Gastroesophageal sphincter (tissue), 3 donors: ENCODE measurements around the gene SLC16A11.

Source experiments
- EP300 ChIP-seq: sonication (generic); formaldehyde crosslinking; IDR thresholded peaks from one replicate; pipeline ENCODE4 v1.6.1; 2017; ENCODE audit warnings: antibody characterized with exemption, mild to moderate bottlenecking
- POLR2A ChIP-seq, 2 donors: fragments of 450-650 bp; IDR thresholded peaks; one replicate each; pipeline ENCODE4 v1.6.1; 2017; ENCODE audit warnings: antibody characterized with exemption in 2 of 2, mild to moderate bottlenecking in 2 of 2, moderate library complexity in 1 of 2
- POLR2AphosphoS5 ChIP-seq: sonication (generic); formaldehyde crosslinking; IDR thresholded peaks from one replicate; pipeline ENCODE4 v1.6.1; 2017; ENCODE audit warnings: antibody characterized with exemption
- TF ChIP-seq, protein P1 (sequence below), 4 experiments: fragments of 200-600 bp in 2 of 4; fragments of 450-650 bp in 2 of 4; sonication (generic) in 1 of 4; IDR thresholded peaks; one replicate each; pipeline ENCODE4 v1.5.1; 2017 to 2019; ENCODE audit warnings: antibody characterized with exemption in 4 of 4, mild to moderate bottlenecking in 2 of 4, moderate library complexity in 2 of 4

- TF ChIP-seq, protein P1, sequence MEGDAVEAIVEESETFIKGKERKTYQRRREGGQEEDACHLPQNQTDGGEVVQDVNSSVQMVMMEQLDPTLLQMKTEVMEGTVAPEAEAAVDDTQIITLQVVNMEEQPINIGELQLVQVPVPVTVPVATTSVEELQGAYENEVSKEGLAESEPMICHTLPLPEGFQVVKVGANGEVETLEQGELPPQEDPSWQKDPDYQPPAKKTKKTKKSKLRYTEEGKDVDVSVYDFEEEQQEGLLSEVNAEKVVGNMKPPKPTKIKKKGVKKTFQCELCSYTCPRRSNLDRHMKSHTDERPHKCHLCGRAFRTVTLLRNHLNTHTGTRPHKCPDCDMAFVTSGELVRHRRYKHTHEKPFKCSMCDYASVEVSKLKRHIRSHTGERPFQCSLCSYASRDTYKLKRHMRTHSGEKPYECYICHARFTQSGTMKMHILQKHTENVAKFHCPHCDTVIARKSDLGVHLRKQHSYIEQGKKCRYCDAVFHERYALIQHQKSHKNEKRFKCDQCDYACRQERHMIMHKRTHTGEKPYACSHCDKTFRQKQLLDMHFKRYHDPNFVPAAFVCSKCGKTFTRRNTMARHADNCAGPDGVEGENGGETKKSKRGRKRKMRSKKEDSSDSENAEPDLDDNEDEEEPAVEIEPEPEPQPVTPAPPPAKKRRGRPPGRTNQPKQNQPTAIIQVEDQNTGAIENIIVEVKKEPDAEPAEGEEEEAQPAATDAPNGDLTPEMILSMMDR (IDR thresholded peaks at IDR 0.05): no peak
- TF ChIP-seq EP300: no peak
- TF ChIP-seq POLR2A (IDR thresholded peaks at IDR 0.05): no peak
- TF ChIP-seq POLR2AphosphoS5: no peak
Measured at GRCh38 chr17:7011942-7012254, 32.0 kb downstream of the SLC16A11 start.
